ENCODE data around the gene TMEM233. TPM values are rescaled to one million over a fixed set of nuclear protein-coding genes. Genes with fewer than 3 reads are reported as not detected.
A peak's percentile ranks its signal among the peaks of the same experiment; 100 is the strongest.

The TMEM233 gene
- total and polyA plus RNA-seq, 2 of the 8 experiments (the other 6 are each of a cell fraction or from before 2014, with no cell fraction given), result 0.09 TPM

GRCh38 chr12:119544765-119545625 lies 48.6 kb upstream of the TMEM233 start:
- Histone ChIP-seq H3K36me3 (ENCODE audit: control insufficient read depth in 2 of 4, insufficient read depth in 4 of 4, low read length in 3 of 4) (no peaks in the 10 kb centered on the region), H2BK15ac (ENCODE audit: low read length) (no peak overlapping the region), H3K4me3 (ENCODE audit: extremely low read depth in 1 of 4, insufficient read depth in 2 of 4, low read depth in 3 of 4, low read length in 4 of 4) (no peak overlapping the region), H2AK5ac (ENCODE audit: low read depth, low read length) (no peak overlapping the region), H3K4me1 (replicated peaks in 1 of 4; ENCODE audit: control insufficient read depth in 3 of 4, insufficient read depth in 4 of 4, low read length in 3 of 4) (no peaks in the 10 kb centered on the region), H3K27me3 (replicated peaks in 1 of 4; ENCODE audit: control insufficient read depth in 3 of 4, extremely low read depth in 1 of 4, insufficient read depth in 3 of 4, low read length in 3 of 4) (no peaks in the 10 kb centered on the region), H4K20me1 (replicated peaks in 1 of 2; ENCODE audit: control insufficient read depth in 1 of 2, insufficient read depth in 2 of 2, low read length in 2 of 2) (no peaks in the 10 kb centered on the region), H3K4me2 (ENCODE audit: insufficient read depth in 1 of 2, low read depth in 2 of 2, low read length in 2 of 2) (no peak overlapping the region), H4K5ac (ENCODE audit: insufficient read length, low read depth, low read length) (no peak overlapping the region), H2BK120ac (replicated peaks; ENCODE audit: low read depth, low read length) (no peak overlapping the region), H3K56ac (replicated peaks; ENCODE audit: insufficient read length, low read depth, low read length) (no peak overlapping the region), H3K79me2 (ENCODE audit: control insufficient read depth in 1 of 2, insufficient read depth in 2 of 2, low read length in 2 of 2) (no peaks in the 10 kb centered on the region), H3K18ac (ENCODE audit: extremely low read depth, low read length) (no peak overlapping the region), H3K79me1 (ENCODE audit: low read depth, low read length) (no peaks in the 10 kb centered on the region), H2AFZ (ENCODE audit: low read length) (no peak overlapping the region), H3K4ac (replicated peaks; ENCODE audit: insufficient read length, low read depth, low read length) (no peak overlapping the region), H3K14ac (ENCODE audit: insufficient read length) (no peak overlapping the region), H3K23ac (ENCODE audit: insufficient read length) (no peak overlapping the region), H3K23me2 (ENCODE audit: low read depth, low read length) (peaks cover 4% of the 10 kb centered on the region; the same call in 1 of the 2 replicates), H2BK5ac (ENCODE audit: low read depth, low read length) (no peak overlapping the region), H3K27ac (ENCODE audit: low read depth, low read length) (no peak overlapping the region), H2BK12ac (ENCODE audit: low read depth, low read length) (no peak overlapping the region), H4K8ac (ENCODE audit: extremely low read depth, insufficient read depth, low read length) (no peak overlapping the region), H4K91ac (replicated peaks; ENCODE audit: insufficient read length, low read length) (no peak overlapping the region), H3K9ac (replicated peaks in 1 of 4; ENCODE audit: extremely low read depth in 1 of 4, low read depth in 3 of 4, low read length in 3 of 4) (no peak overlapping the region), H3K9me3 (ENCODE audit: insufficient read depth in 2 of 2, low read depth in 1 of 2, low read length in 1 of 2) (no peaks in the 10 kb centered on the region), H2BK20ac (ENCODE audit: low read length) (no peak overlapping the region)
- TF ChIP-seq ZNF274 (IDR thresholded peaks at IDR 0.05; ENCODE audit: borderline replicate concordance, extremely low read depth, low read length) (no peak), CTCF (IDR thresholded peaks at IDR 0.05; ENCODE audit: control extremely low read depth in 1 of 3, insufficient read depth in 1 of 3, low read depth in 1 of 3, low read length in 3 of 3) (peak; percentile 49 to 93 (median 85)), RAD21 (IDR thresholded peaks at IDR 0.05 in 1 of 2, conservative IDR thresholded peaks at IDR 0.05 in 1 of 2; ENCODE audit: low read depth in 2 of 2, low read length in 2 of 2) (peak; percentile 96 to 98)
- POLR2A ChIA-PET (ENCODE audit: partially characterized antibody), result no interaction called here
- CTCF ChIA-PET (ENCODE audit: partially characterized antibody), result interaction anchor here (0.5 to 14.1 kb wide), 50 partner anchors 9 to 960 kb away, joined by 3 to 141 read pairs (median 4); no protein-coding TSS in a partner anchor
- DNase-seq (ENCODE audit: low read depth in 1 of 2, low spot score in 2 of 2), result peak; percentile 13 to 81
- WGBS, 2 experiments (ENCODE audit: extremely low coverage in 1 of 2, insufficient coverage in 1 of 2, insufficient read length in 1 of 2, insufficient replicate concordance in 2 of 2, low coverage in 1 of 2, low lambda C conversion rate in 2 of 2, missing lambda C conversion rate in 1 of 2), result 54% methylated on average over 8 of the region's 9 CpGs; no CpG with 5 or more reads in 1 of the 2 experiments
- peak; percentile 92 for FAIRE-seq
